HTR-8/SVneo (cell line): ENCODE results near the gene IPPK.

Experiments
- DNase-seq: peaks from one replicate; pipeline ENCODE4 v3.0.0; 2011; ENCODE audit warnings: low spot score, mixed read lengths; ENCODE audit not compliant: insufficient read length
- FAIRE-seq: peaks from 2 replicates; lab custom pipeline; 2011; peaks lifted over from hg19 to GRCh38; lab: Jason Lieb, UNC

The IPPK gene

GRCh38 chr9:92696619-92697018 lies 26.7 kb upstream of the IPPK start:
- DNase-seq (no peak), FAIRE-seq (no peak)

GRCh38 chr9:92686954-92687353 lies 17.0 kb upstream of the IPPK start:
- FAIRE-seq (no peak), DNase-seq (no peak)

- DNase-seq, result no peak
- no peak for FAIRE-seq
Observed at GRCh38 chr9:92685022-92685421, 15.1 kb upstream of the IPPK start.

GRCh38 chr9:92682269-92682668 lies 12.3 kb upstream of the IPPK start:
- DNase-seq, result no peak
- no peak for FAIRE-seq

GRCh38 chr9:92680166-92681119 lies 10.5 kb upstream of the IPPK start:
- FAIRE-seq, result no peak

GRCh38 chr9:92679413-92680165 lies 9.7 kb upstream of the IPPK start:
- FAIRE-seq (no peak), DNase-seq (no peak)

More at GRCh38 chr9:92680166-92681119, 10.5 kb upstream of the IPPK start:
- DNase-seq, result no peak

- DNase-seq, result peak; percentile 14
- no peak for FAIRE-seq
Observed at GRCh38 chr9:92671323-92671722, 1.4 kb upstream of the IPPK start.

GRCh38 chr9:92669527-92669889 lies 423 bp downstream of the IPPK start:
- no peak for DNase-seq
- no peak for FAIRE-seq

- DNase-seq (peak; percentile 51), FAIRE-seq (no peak)
Observed at GRCh38 chr9:92668746-92669526, 995 bp downstream of the IPPK start.

- FAIRE-seq (no peak), DNase-seq (no peak)
Observed at GRCh38 chr9:92666912-92667532, 2.9 kb downstream of the IPPK start.

- DNase-seq, result no peak
- no peak for FAIRE-seq
Observed at GRCh38 chr9:92666236-92666635, 3.7 kb downstream of the IPPK start.

- DNase-seq, result no peak
- no peak for FAIRE-seq
Observed at GRCh38 chr9:92665836-92666235, 4.1 kb downstream of the IPPK start.

GRCh38 chr9:92664394-92665152 lies 5.4 kb downstream of the IPPK start:
- FAIRE-seq, result no peak
- DNase-seq, result no peak

- FAIRE-seq (no peak), DNase-seq (no peak)
Observed at GRCh38 chr9:92663951-92664350, 6.0 kb downstream of the IPPK start.

GRCh38 chr9:92663126-92663525 lies 6.8 kb downstream of the IPPK start:
- FAIRE-seq (no peak), DNase-seq (no peak)

GRCh38 chr9:92661743-92662142 lies 8.2 kb downstream of the IPPK start:
- no peak for DNase-seq
- no peak for FAIRE-seq

GRCh38 chr9:92661127-92661526 lies 8.8 kb downstream of the IPPK start:
- FAIRE-seq, result no peak
- DNase-seq, result no peak

- no peak for DNase-seq
Observed at GRCh38 chr9:92660266-92660665, 9.7 kb downstream of the IPPK start.

GRCh38 chr9:92659601-92660000 lies 10.3 kb downstream of the IPPK start:
- no peak for FAIRE-seq
- no peak for DNase-seq

More at GRCh38 chr9:92660266-92660665, 9.7 kb downstream of the IPPK start:
- FAIRE-seq, result no peak
